Measurements from ENCODE around the gene SLC35G2.
A peak's percentile ranks its signal among the peaks of the same experiment; 100 is the strongest.
"Not testable (repeated sequence)": the region's sequence is repeated elsewhere in the genome, so short reads cannot be mapped to it uniquely, and the experiment has no call there.

The SLC35G2 gene

GRCh38 chr3:136818769-136819391, at the start of gene SLC35G2:
Gene SLC35G2, plus strand, starts transcription at chr3:136819126. Its CDS starts 35,335 bp downstream, at chr3:136854461.
- DNase-seq, result peak; percentile 76

DNA sequence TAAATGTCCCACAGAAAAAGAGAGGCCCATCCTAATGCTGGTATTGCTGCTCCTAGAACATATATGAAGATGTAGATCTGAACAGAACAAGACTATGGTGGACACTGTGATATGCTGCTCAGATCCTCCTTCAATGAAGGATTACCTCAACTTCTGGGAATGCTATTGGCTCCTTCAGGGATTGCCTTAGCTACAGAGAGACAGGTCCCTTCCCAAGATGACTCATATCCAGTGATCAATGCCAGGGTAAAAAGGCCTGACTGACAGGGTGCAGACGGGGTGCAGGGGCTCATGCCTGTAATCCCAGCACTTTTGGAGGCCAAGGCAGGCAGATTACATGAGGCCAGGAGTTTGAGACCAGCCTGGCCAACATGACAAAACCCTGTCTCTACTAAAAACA, 46.2 kb upstream of the SLC35G2 start:
- DNase-seq, result no peak

DNA sequence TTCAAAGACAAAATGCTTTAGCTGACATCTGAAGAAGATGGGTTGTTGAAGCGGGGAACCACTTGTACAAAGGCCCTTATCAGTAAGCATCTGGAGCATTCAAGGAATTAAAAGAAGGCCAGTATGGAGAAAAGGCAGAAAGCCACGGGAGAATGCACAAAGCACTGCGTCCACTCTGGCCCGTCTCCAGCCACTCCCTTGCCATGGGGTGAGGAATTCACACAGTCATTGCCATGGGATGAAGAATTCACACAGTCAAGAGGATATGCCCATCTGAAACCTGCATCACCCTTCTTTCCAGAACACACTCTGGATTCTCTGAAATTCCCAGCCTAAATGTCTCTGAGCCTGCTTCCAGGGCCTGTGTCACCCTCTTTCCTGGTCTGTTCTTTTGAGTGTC, 40.1 kb upstream of the SLC35G2 start:
- DNase-seq, result no peak

DNA sequence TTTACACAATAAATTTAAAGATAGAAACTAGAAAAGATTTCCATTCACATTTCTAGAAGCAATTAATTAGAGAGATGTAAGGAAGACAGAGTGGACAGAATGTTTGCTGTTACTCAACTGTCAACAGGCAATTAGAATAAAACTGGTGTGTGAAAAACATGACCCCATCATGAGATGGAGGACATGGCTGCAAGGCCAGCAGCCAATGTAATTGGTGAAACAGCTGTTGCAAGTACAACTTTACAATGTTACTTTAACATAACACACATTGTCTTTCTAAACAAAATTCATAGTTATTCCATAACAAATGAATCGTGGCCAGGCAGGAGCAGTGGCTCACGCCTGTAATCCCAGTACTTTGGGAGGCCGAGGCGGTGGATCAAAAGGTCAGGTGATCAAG, 38.2 kb upstream of the SLC35G2 start:
- DNase-seq, result no peak

DNA sequence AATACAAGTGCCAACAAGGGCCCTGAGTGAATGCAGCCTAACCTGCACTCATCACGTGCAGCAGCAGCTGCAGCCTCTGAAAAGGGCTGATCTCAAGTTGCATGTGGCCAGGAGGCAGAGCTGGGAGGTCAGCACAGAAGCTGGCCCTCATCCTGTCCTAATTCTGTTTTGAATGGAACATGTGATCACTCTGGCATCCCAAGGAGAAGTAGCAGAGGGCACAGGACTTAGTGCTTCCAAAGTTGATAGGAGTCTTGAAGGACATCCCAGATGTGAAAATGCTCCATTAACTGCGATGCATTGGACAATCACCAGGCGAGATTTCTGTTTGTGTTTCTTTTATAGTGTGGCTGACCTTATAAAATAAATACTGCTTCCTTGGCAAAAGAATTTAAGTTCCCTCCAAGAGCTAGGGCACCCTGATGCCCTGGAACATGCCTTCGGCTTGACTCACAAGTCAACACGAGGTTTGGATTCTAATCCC, 35.2 kb upstream of the SLC35G2 start:
- peak; percentile 3 for DNase-seq

GRCh38 chr3:136787349-136787748, 31.6 kb upstream of the SLC35G2 start:
- DNase-seq, result peak; percentile 57

GRCh38 chr3:136788154-136788553, 30.8 kb upstream of the SLC35G2 start:
- DNase-seq, result no peak

DNA sequence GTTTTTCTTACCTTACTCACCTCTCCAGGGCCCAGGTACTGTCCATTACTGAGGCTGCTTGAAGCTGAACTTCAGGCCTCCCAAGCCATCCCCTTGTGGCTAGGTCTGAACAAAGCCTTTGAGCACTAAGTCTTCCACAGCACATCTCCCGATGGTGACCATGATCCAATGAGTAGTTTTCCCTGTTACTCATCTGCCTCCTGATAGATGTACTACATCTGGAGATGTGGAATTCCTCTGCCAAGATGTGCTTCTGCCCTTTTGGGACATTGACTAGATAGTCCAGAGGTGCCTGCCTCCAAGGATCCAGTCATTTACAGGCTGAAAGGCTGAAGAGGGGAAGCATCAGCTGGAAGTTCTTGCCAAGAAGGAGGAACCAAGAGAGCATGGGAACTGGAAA, 28.9 kb upstream of the SLC35G2 start:
- no peak for DNase-seq

DNA sequence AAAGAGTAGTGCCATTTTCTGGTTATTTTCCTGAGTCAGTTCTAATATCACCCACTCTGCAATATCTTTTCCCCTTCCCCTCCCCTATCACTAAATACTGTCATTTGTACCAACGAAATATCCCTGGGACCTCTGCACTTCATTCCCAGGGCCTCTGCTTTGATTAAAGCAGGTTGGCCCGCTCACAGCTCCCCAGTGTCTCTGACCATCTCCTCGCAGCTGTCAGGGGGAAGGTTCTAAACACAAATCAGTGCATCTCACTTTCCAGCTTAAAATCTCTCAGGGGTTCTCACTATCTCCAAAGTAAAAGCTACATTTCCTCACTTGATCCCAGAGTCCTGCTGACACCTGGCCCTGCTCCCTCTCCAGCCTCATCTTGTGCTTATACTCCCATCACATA, 28.1 kb upstream of the SLC35G2 start:
- no peak for DNase-seq

DNA sequence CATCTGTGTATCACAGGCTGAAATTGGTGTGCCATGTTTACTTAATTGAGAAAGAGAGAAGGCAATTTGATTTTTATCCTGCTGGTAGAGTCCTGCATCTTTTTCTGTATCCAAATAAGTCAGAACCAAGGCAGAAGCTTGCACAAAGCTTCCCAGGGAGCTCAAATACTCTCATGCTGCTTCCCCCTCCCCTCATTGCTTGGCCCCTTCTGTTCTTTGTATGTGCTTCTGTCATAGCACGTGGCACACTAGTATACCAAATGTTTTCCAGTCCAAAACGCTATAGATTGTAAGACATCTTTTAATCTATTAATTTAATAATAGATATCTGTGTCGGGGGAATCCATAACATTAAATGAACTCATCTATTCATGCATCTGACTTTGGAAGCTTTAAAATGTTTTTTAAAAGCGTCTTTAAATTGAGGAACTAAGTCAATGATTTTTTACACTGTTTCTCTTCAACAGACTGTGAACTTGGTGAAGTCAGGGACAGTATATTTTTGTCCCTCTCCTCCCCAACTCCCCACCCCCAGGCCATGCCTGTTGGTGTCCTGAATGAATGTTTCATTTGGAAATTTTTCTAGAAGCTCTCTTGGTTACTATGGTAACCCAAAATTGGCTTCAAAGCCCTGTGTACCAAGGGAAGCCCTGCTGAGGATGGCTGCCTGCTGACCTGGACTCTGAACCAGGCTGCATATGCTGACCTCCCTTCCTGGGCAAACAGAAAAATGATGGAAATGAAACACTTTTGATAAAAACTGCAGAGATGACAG, 26.2 kb upstream of the SLC35G2 start:
- no peak for DNase-seq

GRCh38 chr3:136801146-136801545, 17.8 kb upstream of the SLC35G2 start:
- DNase-seq, result not testable (repeated sequence)

GRCh38 chr3:136802481-136802996, 16.4 kb upstream of the SLC35G2 start:
- peak; percentile 66 for DNase-seq

- DNase-seq, result peak; percentile 9
Observed at GRCh38 chr3:136804141-136804540, 14.8 kb upstream of the SLC35G2 start.

GRCh38 chr3:136804813-136805212, 14.1 kb upstream of the SLC35G2 start:
- peak; percentile 4 for DNase-seq

DNA sequence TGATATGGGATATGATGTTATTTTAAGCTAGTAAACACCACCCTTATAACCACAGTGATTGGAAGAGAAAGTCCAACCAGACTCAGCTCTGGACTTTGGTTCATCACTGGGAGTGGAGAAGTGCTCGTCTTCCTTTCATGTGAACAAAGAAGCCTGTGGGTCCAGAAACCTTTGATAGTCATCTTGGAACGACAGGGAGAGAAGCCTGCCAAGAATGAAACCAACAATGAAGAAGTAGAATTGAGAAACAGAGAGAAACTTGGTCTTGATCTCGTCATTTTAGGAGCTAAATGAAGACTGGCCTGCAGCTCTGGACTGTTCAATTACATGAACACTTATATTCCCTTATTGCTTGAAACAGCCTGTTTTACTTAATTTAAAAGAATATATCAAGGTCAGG, 13.1 kb upstream of the SLC35G2 start:
- DNase-seq, result no peak

- DNase-seq, result peak; percentile 3
Observed at GRCh38 chr3:136811701-136812100, 7.2 kb upstream of the SLC35G2 start.

GRCh38 chr3:136817448-136817847, 1.5 kb upstream of the SLC35G2 start:
- peak; percentile 10 for DNase-seq

DNA sequence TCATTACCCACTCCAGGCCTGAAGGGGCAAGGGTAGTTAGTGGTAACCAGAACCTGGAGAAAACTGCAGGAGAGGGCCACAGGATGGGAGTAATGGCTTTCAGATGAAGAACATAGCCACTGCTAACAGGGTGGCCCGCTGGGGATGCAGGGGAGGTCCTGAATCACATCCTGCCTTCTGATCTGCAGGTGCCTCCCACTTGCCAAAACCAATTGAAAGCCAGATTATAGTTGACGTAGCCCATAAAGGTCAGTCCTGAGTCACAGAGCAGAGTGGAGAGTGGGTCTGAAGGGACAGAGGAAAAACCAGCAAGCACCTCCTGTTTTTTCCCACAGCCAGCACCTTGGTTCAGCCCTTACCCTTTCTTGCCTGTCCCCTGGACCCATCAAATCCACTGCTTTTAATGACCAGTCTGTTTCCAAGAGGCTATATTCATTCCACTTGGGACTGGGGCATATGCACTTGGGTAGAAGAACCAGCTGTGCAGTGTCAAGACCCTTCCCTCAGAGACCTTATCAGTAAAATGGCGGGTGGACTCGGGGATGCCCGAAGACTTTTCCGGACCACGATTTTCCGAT, 646 bp upstream of the SLC35G2 start:
- DNase-seq, result peak; percentile 91

DNA sequence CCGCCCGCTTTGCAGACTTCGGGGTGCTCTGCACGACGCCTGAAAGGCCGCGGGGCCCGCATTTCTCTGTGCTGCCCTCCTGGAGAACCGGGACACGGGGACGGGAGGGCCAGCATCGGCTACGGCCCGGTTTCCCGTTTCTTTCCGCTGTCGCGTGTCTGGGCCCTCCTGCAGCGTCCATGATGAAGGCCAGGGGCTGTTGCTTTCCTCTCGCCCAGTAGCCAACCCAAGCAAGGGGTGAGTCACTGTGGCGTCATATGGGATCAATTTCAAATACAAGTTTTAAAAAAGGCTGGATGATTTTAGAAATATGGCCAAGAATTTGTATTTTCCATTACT, 435 bp downstream of the SLC35G2 start:
- DNase-seq, result peak; percentile 80

GRCh38 chr3:136819731-136820679, 1.1 kb downstream of the SLC35G2 start:
- peak; percentile 79 for DNase-seq

DNA sequence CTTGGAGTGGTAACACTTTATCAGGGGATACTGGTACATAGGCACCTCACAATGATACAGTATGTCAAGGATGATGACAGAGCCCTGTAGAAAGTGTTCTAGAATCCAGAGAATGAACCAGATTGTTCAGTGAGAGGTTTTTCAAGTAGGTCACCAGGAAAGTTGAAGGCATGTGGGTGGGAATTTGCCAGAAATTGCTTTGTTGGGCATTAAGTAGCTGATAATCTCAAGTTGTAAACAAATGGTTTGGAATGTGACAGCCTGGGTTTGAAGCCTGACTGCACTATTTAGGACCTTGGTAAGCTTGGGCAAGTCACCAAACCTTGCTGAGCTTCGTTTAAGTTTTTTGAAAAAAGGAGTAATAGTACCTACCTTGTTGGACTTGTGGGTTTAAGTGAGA, 12.5 kb downstream of the SLC35G2 start:
- no peak for DNase-seq

DNA sequence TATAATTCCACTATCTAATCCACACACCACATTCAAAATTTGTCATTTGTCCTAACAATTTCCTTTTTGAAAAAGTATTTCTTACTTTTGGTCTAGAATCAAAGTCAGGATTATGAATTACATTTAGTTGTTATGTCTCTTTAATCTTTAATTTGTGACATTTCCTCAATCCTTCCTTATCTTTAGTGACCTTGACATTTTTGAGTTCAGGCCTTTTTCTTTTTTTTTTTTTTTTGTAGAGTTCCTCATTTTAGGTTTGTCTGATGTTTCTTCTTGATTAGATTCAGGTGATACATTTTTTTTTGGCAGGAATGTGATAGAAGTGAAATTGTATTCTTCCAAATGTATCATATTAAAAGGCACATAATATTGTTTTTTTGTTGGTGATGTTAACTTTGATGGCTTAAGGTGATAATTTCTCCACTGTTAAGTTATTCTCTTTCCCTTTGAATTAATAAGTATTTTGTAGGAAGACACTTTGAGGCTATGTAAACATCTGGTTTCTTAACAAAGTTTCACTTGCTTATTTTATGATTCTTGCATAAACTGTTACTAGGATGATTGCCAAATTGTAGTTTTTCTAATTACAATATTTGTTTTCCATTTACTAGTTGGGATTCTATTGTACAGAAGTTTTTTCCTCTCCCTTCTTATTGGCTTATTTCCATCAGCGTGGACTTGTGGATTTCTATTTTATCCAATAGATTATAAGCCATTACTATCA, 16.3 kb downstream of the SLC35G2 start:
- DNase-seq, result no peak
